Spleen (tissue), 11 donors: ENCODE measurements around the gene TNNT2. TPM values are rescaled to one million over a fixed set of nuclear protein-coding genes. Genes with fewer than 3 reads are reported as not detected.

Experiments used
- DNase-seq: peaks from one replicate; pipeline ENCODE4 v3.0.0-alpha.2; 2020
- H3K27ac ChIP-seq, 8 donors: fragments of 200-600 bp; sonication (generic) in 7 of 8; 1 replicate in 4 of 8; 2 replicates in 4 of 8; pipeline versions ENCODE4 v1.5.0 to v1.8.0; 2016 to 2021; ENCODE audit warnings: inconsistent platforms in 4 of 8, mild to moderate bottlenecking in 4 of 8, moderate library complexity in 1 of 8
- H3K27me3 ChIP-seq, 7 donors: fragments of 200-600 bp; sonication (generic) in 6 of 7; replicated peaks in 1 of 7; 1 replicate in 4 of 7; 2 replicates in 3 of 7; pipeline versions ENCODE4 v1.5.0 to v1.8.0; 2016 to 2021; ENCODE audit warnings: inconsistent platforms in 3 of 7, mild to moderate bottlenecking in 1 of 7
- H3K36me3 ChIP-seq, 6 donors: fragments of 200-600 bp; sonication (generic) in 5 of 6; 1 replicate in 4 of 6; 2 replicates in 2 of 6; pipeline versions ENCODE4 v1.5.0 to v1.8.0; 2016 to 2021; ENCODE audit warnings: inconsistent platforms in 2 of 6
- H3K4me1 ChIP-seq, 6 donors: fragments of 200-600 bp; sonication (generic) in 5 of 6; 1 replicate in 3 of 6; 2 replicates in 3 of 6; pipeline versions ENCODE4 v1.5.0 to v1.8.0; 2016 to 2021; ENCODE audit warnings: inconsistent platforms in 3 of 6
- H3K4me3 ChIP-seq, 8 donors: fragments of 200-600 bp; sonication (generic) in 7 of 8; 1 replicate in 4 of 8; 2 replicates in 4 of 8; pipeline versions ENCODE4 v1.5.0 to v1.8.0; 2016 to 2021; ENCODE audit warnings: inconsistent platforms in 4 of 8, mild to moderate bottlenecking in 4 of 8, moderate library complexity in 2 of 8
- H3K9me3 ChIP-seq, 8 donors: fragments of 200-600 bp; sonication (generic) in 7 of 8; 1 replicate in 4 of 8; 2 replicates in 4 of 8; pipeline versions ENCODE4 v1.5.0 to v1.8.0; 2016 to 2021; ENCODE audit warnings: inconsistent platforms in 4 of 8
- CTCF ChIP-seq, 11 experiments: fragments of 200-600 bp in 7 of 11; fragments of 450-650 bp in 4 of 11; sonication (generic) in 4 of 11; IDR thresholded peaks in 8 of 11; conservative IDR thresholded peaks in 3 of 11; 1 replicate in 7 of 11; 2 replicates in 4 of 11; pipeline versions ENCODE4 v1.4.0 to v1.8.0; 2016 to 2021; ENCODE audit warnings: antibody characterized with exemption in 11 of 11, inconsistent platforms in 4 of 11, mild to moderate bottlenecking in 1 of 11
- POLR2A ChIP-seq, 3 donors: fragments of 450-650 bp; IDR thresholded peaks; one replicate each; pipeline ENCODE4 v1.5.1; 2017; ENCODE audit warnings: antibody characterized with exemption in 3 of 3, mild to moderate bottlenecking in 1 of 3
- POLR2AphosphoS5 ChIP-seq, 3 donors: sonication (generic); formaldehyde crosslinking; IDR thresholded peaks; one replicate each; pipeline ENCODE4 v1.5.1; 2017; ENCODE audit warnings: antibody characterized with exemption in 3 of 3
- WGBS, 5 donors: extraction: QIAGEN DNeasy Blood & Tissue Kit in 3 of 5; methylation state at CpG; one replicate each; pipeline versions ENCODE4 v1.1.5 to v1.1.7; 2013 to 2018; 5-methylcytosine and 5-hydroxymethylcytosine counted together
- intact Hi-C: fragments of 100-400 bp; cut with DNase I; formaldehyde crosslinking; loops from one replicate; pipeline ENCODE4 v1.15.0; 2023; ENCODE audit warnings: low total_unique reads
- polyA plus RNA-seq, 3 donors: library from polyadenylated mRNA; stranded (reverse); fragments of 200-250 nt; gene quantifications; one replicate each; pipeline ENCODE4 v1.2.1, GENCODE V29; 2013
- total RNA-seq, 7 donors: library from RNA; depleted of rRNA in 3 of 7; stranded (reverse); fragments of >200 nt in 3 of 7; fragmentation: NEBNext Ultra II Directional in 4 of 7; extraction: Animal tissue kit (Norgen Biotek cat#: 25700) in 4 of 7; gene quantifications; one replicate each; pipeline versions ENCODE4 v1.1.0 to v1.2.1, GENCODE V29; 2016 to 2021
- donor health status: healthy with polysubstance abuse.
- donor health status: DM: no; HTN: no; CAD: no; lungs with moderate emphysema.
- donor health status: DM: no; HTN: no; CAD: no.
- donor health status: Bipolar disorder and iron deficiency.
- donor health status: healthy.
- donor health status: DM: no; HTN: no; CAD: no.
- donor health status: DM: yes; HTN: yes; CAD: no.

TNNT2 gene
- total and polyA plus RNA-seq, 10 donors = 0.41 to 3.8 (median 1.2) TPM; not detected in 5

GRCh38 chr1:201348211-201348566 lies 29.3 kb downstream of the TNNT2 start:
- TF ChIP-seq POLR2A (IDR thresholded peaks at IDR 0.05) = no peak
- TF ChIP-seq POLR2AphosphoS5 (IDR thresholded peaks at IDR 0.05) = no peak
- peak in 5 of 11 experiments; percentile 15 to 51 (median 36) for TF ChIP-seq CTCF (IDR thresholded peaks at IDR 0.05 in 8 of 11, conservative IDR thresholded peaks at IDR 0.05 in 3 of 11)
- intact Hi-C loops = no loop called here
- peaks cover 0 to 32% (median 4%) of the 10 kb centered on the region in 7 donors for H3K27me3 ChIP-seq
- H3K4me3 ChIP-seq = no peak overlapping the region
- no peaks in the 10 kb centered on the region for H3K9me3 ChIP-seq
- peak; percentile 57 for DNase-seq
- H3K36me3 ChIP-seq = no peaks in the 10 kb centered on the region
- no peak overlapping the region for H3K27ac ChIP-seq
- WGBS, 5 donors = 13 to 27% (median 22%) methylated on average over 6 of the region's 6 CpGs
- H3K4me1 ChIP-seq = no peaks in the 10 kb centered on the region

GRCh38 chr1:201347498-201348210 lies 29.8 kb downstream of the TNNT2 start:
- DNase-seq = no peak
- H3K9me3 ChIP-seq = no peaks in the 10 kb centered on the region
- intact Hi-C loops = no loop called here

GRCh38 chr1:201346987-201347386 lies 30.5 kb downstream of the TNNT2 start:
- WGBS, 5 donors = 12 to 44% (median 34%) methylated on average over 2 of the region's 2 CpGs
- TF ChIP-seq CTCF (IDR thresholded peaks at IDR 0.05 in 8 of 11, conservative IDR thresholded peaks at IDR 0.05 in 3 of 11) = peak in 1 of 11 experiments; percentile 1
- TF ChIP-seq POLR2A (IDR thresholded peaks at IDR 0.05) = no peak
- no peak for TF ChIP-seq POLR2AphosphoS5 (IDR thresholded peaks at IDR 0.05)
- Histone ChIP-seq H3K27ac (no peak overlapping the region), H3K27me3 (peaks cover 0 to 27% (median 4%) of the 10 kb centered on the region in 7 donors), H3K9me3 (peaks cover 0 to 3% (median 0%) of the 10 kb centered on the region in 8 donors), H3K4me1 (no peaks in the 10 kb centered on the region), H3K4me3 (no peak overlapping the region), H3K36me3 (no peaks in the 10 kb centered on the region)
- intact Hi-C loops = no loop called here
- no peak for DNase-seq

More at GRCh38 chr1:201347498-201348210, 29.8 kb downstream of the TNNT2 start:
- TF ChIP-seq CTCF (IDR thresholded peaks at IDR 0.05 in 8 of 11, conservative IDR thresholded peaks at IDR 0.05 in 3 of 11) (no peak), POLR2AphosphoS5 (IDR thresholded peaks at IDR 0.05) (no peak), POLR2A (IDR thresholded peaks at IDR 0.05) (no peak)
- H3K27ac ChIP-seq = no peak overlapping the region
- H3K36me3 ChIP-seq = no peaks in the 10 kb centered on the region
- no peak overlapping the region for H3K4me3 ChIP-seq
- 27 to 35% (median 32%) methylated on average over 7 of the region's 7 CpGs for WGBS, 5 donors
- no peaks in the 10 kb centered on the region for H3K4me1 ChIP-seq
- H3K27me3 ChIP-seq = peaks cover 0 to 27% (median 4%) of the 10 kb centered on the region in 7 donors

- peaks cover 0 to 27% (median 4%) of the 10 kb centered on the region in 7 donors for H3K27me3 ChIP-seq
- WGBS, 5 donors = 42 to 65% (median 55%) methylated on average over 5 of the region's 5 CpGs
- TF ChIP-seq POLR2A (IDR thresholded peaks at IDR 0.05) (no peak), CTCF (IDR thresholded peaks at IDR 0.05 in 8 of 11, conservative IDR thresholded peaks at IDR 0.05 in 3 of 11) (peak in 9 of 11 experiments; percentile 3 to 45 (median 36)), POLR2AphosphoS5 (IDR thresholded peaks at IDR 0.05) (no peak)
Measured at GRCh38 chr1:201346337-201346939, 31.0 kb downstream of the TNNT2 start.

More at GRCh38 chr1:201346337-201346939, 31.0 kb downstream of the TNNT2 start:
- H3K9me3 ChIP-seq = peaks cover 0 to 9% (median 0%) of the 10 kb centered on the region in 8 donors
- no peaks in the 10 kb centered on the region for H3K4me1 ChIP-seq
- intact Hi-C loops = no loop called here
- peak; percentile 25 for DNase-seq
- H3K36me3 ChIP-seq = no peaks in the 10 kb centered on the region
- no peak overlapping the region for H3K27ac ChIP-seq
- H3K4me3 ChIP-seq = no peak overlapping the region
